Measurements from ENCODE around the gene ALPL. TPM values are rescaled to one million over a fixed set of nuclear protein-coding genes. Genes with fewer than 3 reads are reported as not detected.
A peak's percentile ranks its signal among the peaks of the same experiment; 100 is the strongest.
"Not testable (repeated sequence)": the region's sequence is repeated elsewhere in the genome, so short reads cannot be mapped to it uniquely, and the experiment has no call there.

ALPL gene
- total RNA-seq, 1 donor from 2014 or later: 10.2 TPM

DNA sequence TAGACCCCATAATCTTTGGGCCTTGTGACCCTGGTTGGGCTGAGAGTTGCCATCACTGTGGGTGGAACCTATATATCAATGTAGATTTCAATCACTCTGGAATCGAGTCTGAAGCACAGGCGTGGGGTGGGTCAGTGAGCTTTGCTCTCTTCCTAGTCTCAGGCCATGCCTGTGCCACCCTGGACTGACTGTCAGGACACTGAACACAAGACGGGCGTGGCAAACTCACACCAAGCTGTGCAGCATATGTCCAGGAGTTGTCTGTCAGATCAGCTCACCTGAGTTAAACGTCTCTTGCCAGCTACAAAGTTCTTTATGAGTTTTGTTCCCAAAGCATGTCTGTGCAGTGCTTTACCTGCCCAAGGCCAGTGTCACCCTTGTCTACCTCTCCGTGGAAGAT lies 30.9 kb upstream of the ALPL start:
- no peak overlapping the region for H3K27ac ChIP-seq (replicated peaks)
- H3K4me3 ChIP-seq: no peak overlapping the region
- TF ChIP-seq CTCF (IDR thresholded peaks at IDR 0.05; ENCODE audit: borderline replicate concordance): no peak
- H3K36me3 ChIP-seq: peaks cover 44% of the 10 kb centered on the region
- no peaks in the 10 kb centered on the region for H3K4me1 ChIP-seq
- H3K9me3 ChIP-seq (replicated peaks): no peaks in the 10 kb centered on the region
- DNase-seq: no peak
- intact Hi-C loops (cut with micrococcal nuclease): no loop called here
- H3K27me3 ChIP-seq (ENCODE audit: low read depth): no peaks in the 10 kb centered on the region

DNA sequence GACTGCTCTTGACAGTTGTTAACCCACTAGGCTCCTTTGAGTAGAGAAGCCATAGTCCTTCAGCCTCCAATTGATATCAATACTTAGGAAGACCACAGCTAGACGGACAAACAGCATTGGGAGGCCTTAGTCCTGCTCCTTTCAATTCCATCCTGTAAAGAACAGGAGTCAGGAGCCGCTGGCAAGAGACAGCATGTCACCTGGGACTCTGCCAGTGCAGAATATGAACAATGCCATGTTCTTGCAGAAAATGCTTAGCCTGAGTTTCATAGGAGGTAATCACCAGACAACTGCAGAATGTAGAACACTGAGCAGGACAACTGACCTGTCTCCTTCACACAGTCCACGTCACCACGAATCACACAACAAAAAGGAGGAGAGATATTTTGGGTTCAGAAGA lies 25.3 kb upstream of the ALPL start:
- intact Hi-C loops (cut with micrococcal nuclease); H3K4me1 ChIP-seq; H3K27ac ChIP-seq (replicated peaks); DNase-seq; H3K36me3 ChIP-seq; H3K9me3 ChIP-seq (replicated peaks); H3K4me3 ChIP-seq: not testable (repeated sequence)
- H3K27me3 ChIP-seq (ENCODE audit: low read depth): peaks cover 23% of the 10 kb centered on the region

DNA sequence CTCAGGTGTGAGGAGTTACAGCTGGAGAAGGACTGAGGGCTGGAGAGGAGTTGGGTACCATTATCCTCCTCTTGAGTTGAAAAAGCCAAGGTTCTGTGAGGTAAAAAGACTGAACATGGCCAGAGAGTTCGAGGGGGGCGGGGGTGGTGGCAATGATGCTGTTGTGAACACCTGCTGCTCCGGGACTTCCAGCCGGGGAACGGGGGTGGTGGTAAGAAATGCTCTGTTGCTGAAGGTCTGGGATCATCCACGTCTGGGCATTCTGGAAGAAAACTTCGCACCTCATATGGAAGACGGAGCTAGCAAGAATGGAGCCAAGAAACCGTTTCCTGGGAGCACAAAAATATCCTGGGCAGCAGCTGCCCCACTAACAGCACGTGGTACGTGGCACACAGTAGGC lies 20.1 kb upstream of the ALPL start:
- H3K36me3 ChIP-seq: no peaks in the 10 kb centered on the region
- TF ChIP-seq CTCF (IDR thresholded peaks at IDR 0.05; ENCODE audit: borderline replicate concordance): no peak
- intact Hi-C loops (cut with micrococcal nuclease): no loop called here
- DNase-seq: no peak
- H3K4me3 ChIP-seq: no peak overlapping the region
- peaks cover 34% of the 10 kb centered on the region for H3K27me3 ChIP-seq (ENCODE audit: low read depth)
- H3K27ac ChIP-seq (replicated peaks): no peak overlapping the region
- H3K4me1 ChIP-seq: peaks cover 16% of the 10 kb centered on the region
- no peaks in the 10 kb centered on the region for H3K9me3 ChIP-seq (replicated peaks)

DNA sequence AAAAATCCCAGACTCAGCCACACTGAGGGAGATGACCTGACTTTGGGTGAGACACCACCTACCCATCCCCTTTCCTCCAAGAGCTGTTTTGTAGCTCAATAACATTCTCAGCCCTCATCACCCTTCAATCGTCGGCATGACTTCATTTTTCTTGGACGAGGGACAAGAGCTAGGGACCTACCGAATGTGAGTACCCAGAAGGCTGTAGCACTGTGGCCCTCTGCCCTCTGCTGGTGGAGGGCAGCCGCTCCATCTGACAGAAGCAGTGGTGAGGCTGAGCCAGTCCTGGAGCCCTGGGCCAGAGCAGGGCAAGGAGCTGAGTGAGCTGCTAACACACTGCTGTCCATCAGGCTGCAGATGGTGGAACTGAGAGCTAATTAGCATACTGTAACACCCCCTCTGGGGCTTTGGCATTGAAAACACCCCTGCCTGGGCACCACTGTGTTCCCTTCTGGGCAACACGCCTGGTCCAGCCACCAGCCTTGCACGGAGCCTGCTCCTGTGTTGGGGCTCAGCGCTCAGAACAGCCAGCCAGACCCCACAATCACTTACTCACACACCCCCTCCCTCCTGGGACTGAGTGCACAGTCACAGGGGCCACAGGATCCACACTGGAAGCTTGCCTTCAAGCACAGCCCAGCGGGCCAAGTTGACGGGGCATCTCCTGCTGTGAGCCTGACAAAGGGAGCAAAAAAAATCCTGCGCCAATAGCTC lies 18.3 kb upstream of the ALPL start:
- H3K27me3 ChIP-seq (ENCODE audit: low read depth): peaks cover 34% of the 10 kb centered on the region
- H3K27ac ChIP-seq (replicated peaks): no peak overlapping the region
- DNase-seq: no peak
- no peaks in the 10 kb centered on the region for H3K9me3 ChIP-seq (replicated peaks)
- no peaks in the 10 kb centered on the region for H3K36me3 ChIP-seq
- intact Hi-C loops (cut with micrococcal nuclease): no loop called here
- no peak overlapping the region for H3K4me3 ChIP-seq
- H3K4me1 ChIP-seq: peaks cover 16% of the 10 kb centered on the region
- TF ChIP-seq CTCF (IDR thresholded peaks at IDR 0.05; ENCODE audit: borderline replicate concordance): peak; percentile 40

DNA sequence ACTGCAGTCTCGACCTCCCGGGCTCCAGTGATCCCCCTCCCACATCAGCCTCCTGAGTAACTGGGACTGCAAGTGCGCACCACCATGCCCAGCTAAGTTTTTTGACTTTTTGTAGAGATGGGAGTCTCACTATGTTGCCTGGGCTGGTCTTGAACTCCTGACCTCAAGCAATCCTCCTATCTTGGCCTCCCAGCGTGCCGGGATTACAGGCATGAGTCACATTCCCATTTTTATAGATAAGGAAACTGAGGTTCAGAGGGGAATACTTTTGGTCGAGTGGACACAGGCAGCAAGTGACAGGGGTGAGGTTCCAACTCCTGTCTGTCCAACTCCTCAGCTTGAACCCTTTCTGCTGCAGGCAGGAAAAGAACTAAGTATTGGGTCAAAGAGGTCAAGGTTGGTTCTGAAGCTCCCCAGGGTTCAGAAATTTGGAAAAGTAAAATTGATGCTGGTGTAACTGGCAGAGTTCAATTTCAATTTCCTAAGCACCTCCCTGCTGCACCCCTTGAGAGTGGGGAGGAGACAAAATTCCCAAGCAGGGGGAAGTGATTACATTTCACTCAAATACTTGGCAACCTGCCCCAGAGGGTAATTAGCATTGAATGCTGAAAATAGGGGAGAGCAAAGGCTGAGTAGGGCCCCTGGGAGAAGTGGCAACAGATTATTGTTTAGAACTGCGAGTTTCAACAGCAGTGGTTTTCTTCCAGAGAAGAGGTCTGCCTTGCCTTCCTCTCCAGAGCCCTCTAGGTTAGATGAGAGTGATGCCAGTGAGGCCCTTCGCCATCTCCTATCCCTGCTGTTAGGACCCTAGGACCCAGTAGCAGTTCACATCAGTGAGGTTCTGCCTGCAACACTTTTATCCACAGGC lies 17.5 kb upstream of the ALPL start:
- intact Hi-C loops (cut with micrococcal nuclease): no loop called here
- Histone ChIP-seq H3K36me3 (no peaks in the 10 kb centered on the region), H3K27ac (replicated peaks) (peak overlapping the region; percentile 32), H3K4me1 (peaks cover 16% of the 10 kb centered on the region), H3K27me3 (ENCODE audit: low read depth) (peaks cover 33% of the 10 kb centered on the region), H3K9me3 (replicated peaks) (no peaks in the 10 kb centered on the region), H3K4me3 (no peak overlapping the region)
- DNase-seq: no peak
- no peak for TF ChIP-seq CTCF (IDR thresholded peaks at IDR 0.05; ENCODE audit: borderline replicate concordance)

DNA sequence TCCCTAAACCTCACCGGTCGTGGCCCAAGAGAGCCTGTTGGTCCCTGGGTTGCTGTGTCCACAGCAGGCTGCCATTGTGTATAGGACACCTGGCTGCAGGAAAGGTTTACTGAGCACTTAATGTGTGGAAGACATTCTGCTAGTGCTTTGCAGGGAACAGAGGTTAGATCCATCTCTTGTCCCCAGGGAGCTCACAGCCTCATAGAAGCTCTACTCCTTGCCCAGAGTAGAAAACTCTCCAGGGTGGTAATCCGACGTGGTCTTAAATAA lies 16.9 kb upstream of the ALPL start:
- H3K9me3 ChIP-seq (replicated peaks): no peaks in the 10 kb centered on the region
- intact Hi-C loops (cut with micrococcal nuclease): no loop called here
- no peak for DNase-seq
- H3K27me3 ChIP-seq (ENCODE audit: low read depth): peaks cover 27% of the 10 kb centered on the region
- peak overlapping the region; percentile 32 for H3K27ac ChIP-seq (replicated peaks)
- H3K4me1 ChIP-seq: peaks cover 16% of the 10 kb centered on the region
- H3K36me3 ChIP-seq: no peaks in the 10 kb centered on the region
- H3K4me3 ChIP-seq: no peak overlapping the region
- no peak for TF ChIP-seq CTCF (IDR thresholded peaks at IDR 0.05; ENCODE audit: borderline replicate concordance)

Measured in left ventricle myocardium inferior (tissue), 1 donor.